Measurements from ENCODE around the gene SMPD2. TPM values are rescaled to one million over a fixed set of nuclear protein-coding genes. Genes with fewer than 3 reads are reported as not detected.

SMPD2 gene
- total and polyA plus RNA-seq, 9 of the 15 experiments (the other 6 are each of a cell fraction or from before 2014, with no cell fraction given) = 0.13 to 21.8 (median 18.3) TPM

GRCh38 chr6:109393886-109394281 lies 46.6 kb upstream of the SMPD2 start:
- WGBS (ENCODE audit: insufficient coverage, low coverage, missing lambda C conversion rate) = 27% methylated on average over 2 of the region's 2 CpGs
- H3K79me2 ChIP-seq (ENCODE audit: control insufficient read depth, insufficient read depth, low read length) = no peaks in the 10 kb centered on the region
- H4K20me1 ChIP-seq (replicated peaks; ENCODE audit: control insufficient read depth, insufficient read depth, low read length) = no peaks in the 10 kb centered on the region
- no peak overlapping the region for H2AFZ ChIP-seq (ENCODE audit: low read depth, low read length)
- H3K9ac ChIP-seq (ENCODE audit: insufficient read depth in 1 of 2, low read depth in 2 of 2, low read length in 2 of 2) = no peak overlapping the region
- H3K9me1 ChIP-seq (ENCODE audit: control insufficient read depth, insufficient read depth, low read length) = no peaks in the 10 kb centered on the region
- ChIA-PET CTCF (ENCODE audit: low intra/inter-chr PET ratio) (no interaction called here), POLR2A (interaction anchor here (0.7 to 2.2 kb wide), 3 partner anchors 9 to 345 kb away, joined by 3 to 7 read pairs (median 3); partner anchors contain the start of gene CD164)
- no peak overlapping the region for H3K4me3 ChIP-seq
- DNase-seq (ENCODE audit: extremely low read depth in 1 of 4, low spot score in 3 of 4) (no peak), ATAC-seq (0 out of 3 replicates have a peak, but pooled peaks have one; percentile 19), FAIRE-seq (no peak)
- intact Hi-C loops (cut with micrococcal nuclease) (loop anchor here (10.0 kb wide), 1 partner anchor 479 kb away; no protein-coding TSS in a partner anchor), in situ Hi-C loops (cut with MboI) (no loop called here)
- no peaks in the 10 kb centered on the region for H3K9me3 ChIP-seq (replicated peaks; ENCODE audit: control insufficient read depth, insufficient read depth, low read depth, low read length)
- H3K4me1 ChIP-seq (replicated peaks in 1 of 2; ENCODE audit: control insufficient read depth in 2 of 2, insufficient read depth in 2 of 2, low read length in 2 of 2) = peaks cover 0 to 11% of the 10 kb centered on the region in 2 experiments; a peak in 4 of 5 replicates
- H3K27ac ChIP-seq (ENCODE audit: extremely low read depth, low read depth, low read length) = no peak overlapping the region
- H3K27me3 ChIP-seq (ENCODE audit: control insufficient read depth in 2 of 2, insufficient read depth in 2 of 2, low read length in 2 of 2) = no peaks in the 10 kb centered on the region; a peak in 1 of 5 replicates
- no TSS peak for BruUV-seq (replicated peaks)
- H3K36me3 ChIP-seq (ENCODE audit: control insufficient read depth, insufficient read depth, low read length) = no peaks in the 10 kb centered on the region
- no peak overlapping the region for H3K4me2 ChIP-seq (ENCODE audit: insufficient read depth, low read length)
- TF ChIP-seq JUN (IDR thresholded peaks at IDR 0.05; ENCODE audit: borderline replicate concordance, low read depth, low read length) (peak; percentile 40; the same call in 1 of the 2 replicates), JUN (CRISPR knock-in tag; IDR thresholded peaks at IDR 0.05; ENCODE audit: borderline replicate concordance) (no peak), PKNOX1 (IDR thresholded peaks at IDR 0.05) (0 out of 2 replicates have a peak, but pooled peaks have one; percentile 16), ZBTB49 (CRISPR knock-in tag; IDR thresholded peaks at IDR 0.05; ENCODE audit: borderline replicate concordance) (no peak), IRF2 (CRISPR knock-in tag; IDR thresholded peaks at IDR 0.05) (no peak), JUNB (CRISPR knock-in tag; conservative IDR thresholded peaks at IDR 0.05) (no peak), MEIS2 (IDR thresholded peaks at IDR 0.05; ENCODE audit: partially characterized antibody) (peak; percentile 27), ATF3 (IDR thresholded peaks at IDR 0.05) (peak; percentile 77), ATF3 (CRISPR knock-in tag; conservative IDR thresholded peaks at IDR 0.05) (no peak), SFPQ (IDR thresholded peaks at IDR 0.05; ENCODE audit: low read depth, low read length) (no peak)
